Activated CD8-positive, alpha-beta memory T cell treated with anti-CD3 and anti-CD28 coated beads for 1 hour (primary cell): ENCODE data around the gene LHFPL2.

ENCODE experiments used
- DNase-seq, 2 donors: peaks; one replicate each; pipeline ENCODE4 v3.0.0-alpha.2; 2020; ENCODE audit warnings: low read depth in 1 of 2; ENCODE audit errors: extremely low read depth in 1 of 2

Gene LHFPL2

GRCh38 chr5:78507531-78507930 lies 141.0 kb downstream of the LHFPL2 start:
- DNase-seq, result no peak

GRCh38 chr5:78506261-78507024 lies 142.1 kb downstream of the LHFPL2 start:
- no peak for DNase-seq

GRCh38 chr5:78505860-78506259 lies 142.7 kb downstream of the LHFPL2 start:
- no peak for DNase-seq

GRCh38 chr5:78504704-78505677 lies 143.6 kb downstream of the LHFPL2 start:
- no peak for DNase-seq

GRCh38 chr5:78503958-78504653 lies 144.5 kb downstream of the LHFPL2 start:
- DNase-seq, result no peak

- DNase-seq, result no peak
Measured at GRCh38 chr5:78501411-78502352, 146.9 kb downstream of the LHFPL2 start.

GRCh38 chr5:78500871-78501270 lies 147.7 kb downstream of the LHFPL2 start:
- no peak for DNase-seq

GRCh38 chr5:78500028-78500427 lies 148.5 kb downstream of the LHFPL2 start:
- no peak for DNase-seq

- no peak for DNase-seq
Measured at GRCh38 chr5:78499485-78499884, 149.1 kb downstream of the LHFPL2 start.

- no peak for DNase-seq
Measured at GRCh38 chr5:78497573-78498533, 150.7 kb downstream of the LHFPL2 start.

- DNase-seq, result no peak
Measured at GRCh38 chr5:78496373-78496772, 152.2 kb downstream of the LHFPL2 start.

- no peak for DNase-seq
Measured at GRCh38 chr5:78495800-78496199, 152.8 kb downstream of the LHFPL2 start.

GRCh38 chr5:78492650-78493049 lies 155.9 kb downstream of the LHFPL2 start:
- no peak for DNase-seq

GRCh38 chr5:78492224-78492623 lies 156.3 kb downstream of the LHFPL2 start:
- no peak for DNase-seq

GRCh38 chr5:78490709-78491485 lies 157.7 kb downstream of the LHFPL2 start:
- DNase-seq, result no peak

GRCh38 chr5:78487846-78488245 lies 160.7 kb downstream of the LHFPL2 start:
- no peak for DNase-seq

- no peak for DNase-seq
Measured at GRCh38 chr5:78486218-78486617, 162.4 kb downstream of the LHFPL2 start.

GRCh38 chr5:78483809-78484521 lies 164.6 kb downstream of the LHFPL2 start:
- DNase-seq, result no peak
